ENCODE results near the gene FRY. TPM values are rescaled to one million over a fixed set of nuclear protein-coding genes. Genes with fewer than 3 reads are reported as not detected.
"Not testable (repeated sequence)": the region's sequence is repeated elsewhere in the genome, so short reads cannot be mapped to it uniquely, and the experiment has no call there.

FRY gene
- polyA plus RNA-seq, 3 donors = 53.5 to 59.8 (median 58.9) TPM

- no peak for DNase-seq (ENCODE audit: low read depth in 3 of 3, low spot score in 2 of 3)
These were observed 8.0 kb downstream of the FRY start for GRCh38 chr13:32039528-32039927.

- no peak for DNase-seq (ENCODE audit: low read depth in 3 of 3, low spot score in 2 of 3)
These were observed 8.6 kb downstream of the FRY start for GRCh38 chr13:32040052-32040642.

GRCh38 chr13:32040689-32041088 is 9.1 kb downstream of the FRY start:
- DNase-seq (ENCODE audit: low read depth in 3 of 3, low spot score in 2 of 3) = no peak

- no peak for DNase-seq (ENCODE audit: low read depth in 3 of 3, low spot score in 2 of 3)
These were observed 9.9 kb downstream of the FRY start for GRCh38 chr13:32041429-32041828.

GRCh38 chr13:32042551-32042950 is 11.0 kb downstream of the FRY start:
- no peak for DNase-seq (ENCODE audit: low read depth in 3 of 3, low spot score in 2 of 3)

- DNase-seq (ENCODE audit: low read depth in 3 of 3, low spot score in 2 of 3) = no peak
These were observed 12.9 kb downstream of the FRY start for GRCh38 chr13:32044446-32044845.

- DNase-seq (ENCODE audit: low read depth in 3 of 3, low spot score in 2 of 3) = no peak
These were observed 14.0 kb downstream of the FRY start for GRCh38 chr13:32045537-32045936.

- no peak for DNase-seq (ENCODE audit: low read depth in 3 of 3, low spot score in 2 of 3)
These were observed 14.6 kb downstream of the FRY start for GRCh38 chr13:32045982-32046785.

GRCh38 chr13:32047088-32047487 is 15.5 kb downstream of the FRY start:
- DNase-seq (ENCODE audit: low read depth in 3 of 3, low spot score in 2 of 3) = no peak

GRCh38 chr13:32047793-32048192 is 16.2 kb downstream of the FRY start:
- DNase-seq (ENCODE audit: low read depth in 3 of 3, low spot score in 2 of 3) = no peak

GRCh38 chr13:32048816-32049215 is 17.2 kb downstream of the FRY start:
- DNase-seq (ENCODE audit: low read depth in 3 of 3, low spot score in 2 of 3) = no peak

GRCh38 chr13:32051156-32051555 is 19.6 kb downstream of the FRY start:
- DNase-seq (ENCODE audit: low read depth in 3 of 3, low spot score in 2 of 3) = no peak

- no peak for DNase-seq (ENCODE audit: low read depth in 3 of 3, low spot score in 2 of 3)
These were observed 24.7 kb downstream of the FRY start for GRCh38 chr13:32056316-32056715.

GRCh38 chr13:32057325-32057724 is 25.8 kb downstream of the FRY start:
- not testable (repeated sequence) for DNase-seq (ENCODE audit: low read depth in 3 of 3, low spot score in 2 of 3)

GRCh38 chr13:32059511-32059984 is 28.0 kb downstream of the FRY start:
- DNase-seq (ENCODE audit: low read depth in 3 of 3, low spot score in 2 of 3) = no peak

- DNase-seq (ENCODE audit: low read depth in 3 of 3, low spot score in 2 of 3) = no peak
These were observed 28.9 kb downstream of the FRY start for GRCh38 chr13:32060401-32060878.

- DNase-seq (ENCODE audit: low read depth in 3 of 3, low spot score in 2 of 3) = no peak
These were observed 32.2 kb downstream of the FRY start for GRCh38 chr13:32063619-32064233.

- DNase-seq (ENCODE audit: low read depth in 3 of 3, low spot score in 2 of 3) = no peak
These were observed 35.8 kb downstream of the FRY start for GRCh38 chr13:32067149-32067961.

- DNase-seq (ENCODE audit: low read depth in 3 of 3, low spot score in 2 of 3) = no peak
These were observed 36.7 kb downstream of the FRY start for GRCh38 chr13:32068255-32068654.

GRCh38 chr13:32073180-32073864 is 41.7 kb downstream of the FRY start:
- no peak for DNase-seq (ENCODE audit: low read depth in 3 of 3, low spot score in 2 of 3)
